ENCODE data around the gene LONP1.
"Not testable (repeated sequence)": the region's sequence is repeated elsewhere in the genome, so short reads cannot be mapped to it uniquely, and the experiment has no call there.

The LONP1 gene

GRCh38 chr19:5711025-5711424 lies 8.9 kb downstream of the LONP1 start:
- Histone ChIP-seq H3K36me3 (ENCODE audit: insufficient read depth, low read length) (peaks cover 57% of the 10 kb centered on the region), H3K9me3 (replicated peaks; ENCODE audit: low read length) (no peaks in the 10 kb centered on the region), H3K27me3 (ENCODE audit: control insufficient read depth, insufficient read depth, low read length) (no peaks in the 10 kb centered on the region), H3K9ac (ENCODE audit: low read depth, low read length) (no peak overlapping the region), H3K4me3 (ENCODE audit: low read length) (no peak overlapping the region), H3K4me1 (ENCODE audit: control insufficient read depth, insufficient read depth, low read length) (no peaks in the 10 kb centered on the region), H3K4me2 (ENCODE audit: low read length) (no peak overlapping the region)

- Histone ChIP-seq H3K4me3 (ENCODE audit: low read length) (no peak overlapping the region), H3K9ac (ENCODE audit: low read depth, low read length) (no peak overlapping the region), H3K4me1 (ENCODE audit: control insufficient read depth, insufficient read depth, low read length) (peaks cover 7% of the 10 kb centered on the region), H3K9me3 (replicated peaks; ENCODE audit: low read length) (no peaks in the 10 kb centered on the region), H3K36me3 (ENCODE audit: insufficient read depth, low read length) (peaks cover 72% of the 10 kb centered on the region), H3K27me3 (ENCODE audit: control insufficient read depth, insufficient read depth, low read length) (no peaks in the 10 kb centered on the region), H3K4me2 (ENCODE audit: low read length) (no peak overlapping the region)
Observed at GRCh38 chr19:5707576-5708575, 12.1 kb downstream of the LONP1 start.

GRCh38 chr19:5706876-5707573 lies 12.9 kb downstream of the LONP1 start:
- peaks cover 64% of the 10 kb centered on the region for H3K36me3 ChIP-seq (ENCODE audit: insufficient read depth, low read length)

GRCh38 chr19:5705552-5705951 lies 14.4 kb downstream of the LONP1 start:
- no peak overlapping the region for H3K4me2 ChIP-seq (ENCODE audit: low read length)
- no peak overlapping the region for H3K4me3 ChIP-seq (ENCODE audit: low read length)
- H3K4me1 ChIP-seq (ENCODE audit: control insufficient read depth, insufficient read depth, low read length) = peaks cover 7% of the 10 kb centered on the region
- H3K36me3 ChIP-seq (ENCODE audit: insufficient read depth, low read length) = peaks cover 54% of the 10 kb centered on the region
- no peaks in the 10 kb centered on the region for H3K27me3 ChIP-seq (ENCODE audit: control insufficient read depth, insufficient read depth, low read length)
- H3K9me3 ChIP-seq (replicated peaks; ENCODE audit: low read length) = no peaks in the 10 kb centered on the region
- no peak overlapping the region for H3K9ac ChIP-seq (ENCODE audit: low read depth, low read length)

More at GRCh38 chr19:5706876-5707573, 12.9 kb downstream of the LONP1 start:
- Histone ChIP-seq H3K4me3 (ENCODE audit: low read length) (no peak overlapping the region), H3K9ac (ENCODE audit: low read depth, low read length) (no peak overlapping the region), H3K4me1 (ENCODE audit: control insufficient read depth, insufficient read depth, low read length) (peaks cover 7% of the 10 kb centered on the region), H3K27me3 (ENCODE audit: control insufficient read depth, insufficient read depth, low read length) (no peaks in the 10 kb centered on the region), H3K9me3 (replicated peaks; ENCODE audit: low read length) (no peaks in the 10 kb centered on the region), H3K4me2 (ENCODE audit: low read length) (no peak overlapping the region)

- Histone ChIP-seq H3K9ac (ENCODE audit: low read depth, low read length) (no peak overlapping the region), H3K4me3 (ENCODE audit: low read length) (no peak overlapping the region)
Observed at GRCh38 chr19:5703819-5704818, 15.8 kb downstream of the LONP1 start.

GRCh38 chr19:5702053-5702410 lies 17.9 kb downstream of the LONP1 start:
- H3K9ac ChIP-seq (ENCODE audit: low read depth, low read length); H3K4me1 ChIP-seq (ENCODE audit: control insufficient read depth, insufficient read depth, low read length): not testable (repeated sequence)
- peaks cover 60% of the 10 kb centered on the region for H3K36me3 ChIP-seq (ENCODE audit: insufficient read depth, low read length)

More at GRCh38 chr19:5703819-5704818, 15.8 kb downstream of the LONP1 start:
- Histone ChIP-seq H3K9me3 (replicated peaks; ENCODE audit: low read length) (no peaks in the 10 kb centered on the region), H3K27me3 (ENCODE audit: control insufficient read depth, insufficient read depth, low read length) (no peaks in the 10 kb centered on the region), H3K4me1 (ENCODE audit: control insufficient read depth, insufficient read depth, low read length) (peaks cover 7% of the 10 kb centered on the region), H3K36me3 (ENCODE audit: insufficient read depth, low read length) (peaks cover 62% of the 10 kb centered on the region), H3K4me2 (ENCODE audit: low read length) (no peak overlapping the region)

GRCh38 chr19:5700455-5701092 lies 19.4 kb downstream of the LONP1 start:
- Histone ChIP-seq H3K4me3 (ENCODE audit: low read length) (no peak overlapping the region), H3K9me3 (replicated peaks; ENCODE audit: low read length) (no peaks in the 10 kb centered on the region), H3K4me2 (ENCODE audit: low read length) (no peak overlapping the region), H3K4me1 (ENCODE audit: control insufficient read depth, insufficient read depth, low read length) (peaks cover 7% of the 10 kb centered on the region), H3K36me3 (ENCODE audit: insufficient read depth, low read length) (peaks cover 63% of the 10 kb centered on the region), H3K27me3 (ENCODE audit: control insufficient read depth, insufficient read depth, low read length) (no peaks in the 10 kb centered on the region), H3K9ac (ENCODE audit: low read depth, low read length) (no peak overlapping the region)

More at GRCh38 chr19:5702053-5702410, 17.9 kb downstream of the LONP1 start:
- not testable (repeated sequence) for H3K9me3 ChIP-seq (replicated peaks; ENCODE audit: low read length); H3K27me3 ChIP-seq (ENCODE audit: control insufficient read depth, insufficient read depth, low read length); H3K4me2 ChIP-seq (ENCODE audit: low read length); H3K4me3 ChIP-seq (ENCODE audit: low read length)

- Histone ChIP-seq H3K4me3 (ENCODE audit: low read length) (no peak overlapping the region), H3K4me2 (ENCODE audit: low read length) (no peak overlapping the region), H3K36me3 (ENCODE audit: insufficient read depth, low read length) (peaks cover 64% of the 10 kb centered on the region), H3K9ac (ENCODE audit: low read depth, low read length) (no peak overlapping the region), H3K9me3 (replicated peaks; ENCODE audit: low read length) (no peaks in the 10 kb centered on the region), H3K4me1 (ENCODE audit: control insufficient read depth, insufficient read depth, low read length) (peaks cover 8% of the 10 kb centered on the region), H3K27me3 (ENCODE audit: control insufficient read depth, insufficient read depth, low read length) (no peaks in the 10 kb centered on the region)
Observed at GRCh38 chr19:5698635-5699422, 21.1 kb downstream of the LONP1 start.

- H3K4me3 ChIP-seq (ENCODE audit: low read length) = no peak overlapping the region
- no peak overlapping the region for H3K4me2 ChIP-seq (ENCODE audit: low read length)
- H3K9ac ChIP-seq (ENCODE audit: low read depth, low read length) = no peak overlapping the region
- H3K9me3 ChIP-seq (replicated peaks; ENCODE audit: low read length) = no peaks in the 10 kb centered on the region
- no peaks in the 10 kb centered on the region for H3K27me3 ChIP-seq (ENCODE audit: control insufficient read depth, insufficient read depth, low read length)
- H3K36me3 ChIP-seq (ENCODE audit: insufficient read depth, low read length) = peaks cover 64% of the 10 kb centered on the region
- H3K4me1 ChIP-seq (ENCODE audit: control insufficient read depth, insufficient read depth, low read length) = peaks cover 11% of the 10 kb centered on the region
Observed at GRCh38 chr19:5697890-5698634, 21.9 kb downstream of the LONP1 start.

All from skeletal muscle satellite cell (primary cell).